Upper lobe of left lung (tissue), 4 donors: ENCODE data around the gene DISC1.

ENCODE experiments used
- EP300 ChIP-seq, 4 donors: sonication (generic); formaldehyde crosslinking; IDR thresholded peaks; one replicate each; pipeline ENCODE4 v1.5.1; 2017; ENCODE audit warnings: antibody characterized with exemption in 4 of 4, control low read depth in 2 of 4
- POLR2A ChIP-seq, 4 donors: fragments of 450-650 bp; IDR thresholded peaks; one replicate each; pipeline ENCODE4 v1.5.1; 2016 to 2017; ENCODE audit warnings: antibody characterized with exemption in 4 of 4, mild to moderate bottlenecking in 2 of 4
- POLR2AphosphoS5 ChIP-seq, 2 donors: sonication (generic); formaldehyde crosslinking; IDR thresholded peaks; one replicate each; pipeline ENCODE4 v1.5.1; 2017; ENCODE audit warnings: antibody characterized with exemption in 2 of 2
- TF ChIP-seq, protein P1 (sequence below), 6 experiments: fragments of 450-650 bp in 4 of 6; fragments of 200-600 bp in 2 of 6; sonication (generic) in 2 of 6; IDR thresholded peaks; one replicate each; pipeline ENCODE4 v1.5.1; 2016 to 2019; ENCODE audit warnings: antibody characterized with exemption in 6 of 6

DNA sequence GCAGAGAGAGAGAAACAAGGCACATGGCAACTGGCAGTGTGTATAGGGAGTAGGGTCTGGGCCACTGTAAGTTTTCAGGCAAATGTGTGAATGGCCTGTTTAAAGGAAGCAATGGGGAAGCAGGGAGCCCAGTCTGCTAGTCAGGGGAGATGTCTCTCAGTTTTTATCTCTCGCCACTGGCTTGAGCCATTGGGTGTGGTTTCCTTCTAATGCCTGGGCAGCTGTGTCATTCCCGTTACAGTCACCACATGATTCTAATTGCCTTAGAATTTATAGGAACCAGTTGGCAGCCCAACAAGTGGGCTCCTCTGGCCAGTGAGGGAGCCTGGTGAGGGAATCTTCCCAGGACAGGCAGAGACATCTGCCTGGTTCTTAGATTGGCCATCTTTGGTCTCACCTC, 182.4 kb downstream of the DISC1 start:
- TF ChIP-seq, protein P1, sequence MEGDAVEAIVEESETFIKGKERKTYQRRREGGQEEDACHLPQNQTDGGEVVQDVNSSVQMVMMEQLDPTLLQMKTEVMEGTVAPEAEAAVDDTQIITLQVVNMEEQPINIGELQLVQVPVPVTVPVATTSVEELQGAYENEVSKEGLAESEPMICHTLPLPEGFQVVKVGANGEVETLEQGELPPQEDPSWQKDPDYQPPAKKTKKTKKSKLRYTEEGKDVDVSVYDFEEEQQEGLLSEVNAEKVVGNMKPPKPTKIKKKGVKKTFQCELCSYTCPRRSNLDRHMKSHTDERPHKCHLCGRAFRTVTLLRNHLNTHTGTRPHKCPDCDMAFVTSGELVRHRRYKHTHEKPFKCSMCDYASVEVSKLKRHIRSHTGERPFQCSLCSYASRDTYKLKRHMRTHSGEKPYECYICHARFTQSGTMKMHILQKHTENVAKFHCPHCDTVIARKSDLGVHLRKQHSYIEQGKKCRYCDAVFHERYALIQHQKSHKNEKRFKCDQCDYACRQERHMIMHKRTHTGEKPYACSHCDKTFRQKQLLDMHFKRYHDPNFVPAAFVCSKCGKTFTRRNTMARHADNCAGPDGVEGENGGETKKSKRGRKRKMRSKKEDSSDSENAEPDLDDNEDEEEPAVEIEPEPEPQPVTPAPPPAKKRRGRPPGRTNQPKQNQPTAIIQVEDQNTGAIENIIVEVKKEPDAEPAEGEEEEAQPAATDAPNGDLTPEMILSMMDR (IDR thresholded peaks at IDR 0.05), result no peak
- TF ChIP-seq POLR2A (IDR thresholded peaks at IDR 0.05) (no peak), POLR2AphosphoS5 (IDR thresholded peaks at IDR 0.05) (peak in 1 of 2 donors; percentile 49), EP300 (IDR thresholded peaks at IDR 0.05) (peak in 1 of 4 donors; percentile 53)
